ENCODE measurements around the gene UBE2D4. TPM values are rescaled to one million over a fixed set of nuclear protein-coding genes. Genes with fewer than 3 reads are reported as not detected.

The UBE2D4 gene
- total RNA-seq, 1 donor from 2014 or later: 9.3 TPM

DNA sequence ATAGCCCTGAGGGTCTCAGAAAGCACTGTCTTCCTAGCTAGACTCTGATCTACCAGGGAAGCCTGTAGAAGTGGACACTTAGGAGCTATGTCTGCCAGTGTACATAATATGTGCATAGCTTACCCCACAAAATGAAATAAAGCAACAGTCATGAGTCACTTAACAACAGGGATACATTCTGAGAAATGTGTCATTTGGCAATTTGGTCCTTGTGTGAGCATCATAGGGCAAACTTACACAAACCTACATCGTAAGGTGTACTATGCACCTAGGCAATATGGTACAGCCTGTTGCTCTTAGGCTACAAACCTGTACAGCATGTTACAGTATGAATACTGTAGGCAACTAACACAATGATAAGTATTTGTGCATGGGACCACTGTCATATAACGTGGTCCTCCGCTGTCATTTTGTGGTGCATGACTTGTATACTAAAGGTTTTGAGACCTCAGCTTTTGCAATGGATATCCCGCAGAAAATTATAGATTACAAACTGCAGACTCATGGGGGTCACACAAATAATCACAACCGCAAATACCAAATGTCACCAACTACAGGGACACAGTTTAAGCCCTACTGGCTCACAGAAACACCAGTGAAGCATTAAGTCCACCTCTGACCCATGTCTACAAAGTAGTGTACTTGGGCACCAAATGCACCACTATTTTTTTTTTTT is 21.6 kb upstream of the UBE2D4 start:
- Mint-ChIP-seq H3K4me1 (ENCODE audit: unreplicated experiment) (peaks cover 3% of the 10 kb centered on the region), H3K27me3 (ENCODE audit: unreplicated experiment) (peaks cover 4% of the 10 kb centered on the region), H3K4me3 (ENCODE audit: unreplicated experiment) (no peak overlapping the region), H3K36me3 (ENCODE audit: low read depth, unreplicated experiment) (peaks cover 3% of the 10 kb centered on the region), H3K9me3 (ENCODE audit: unreplicated experiment) (no peaks in the 10 kb centered on the region), H3K27ac (ENCODE audit: unreplicated experiment) (no peak overlapping the region)
- DNase-seq (ENCODE audit: low spot score): no peak
- TF ChIP-seq, protein P1, sequence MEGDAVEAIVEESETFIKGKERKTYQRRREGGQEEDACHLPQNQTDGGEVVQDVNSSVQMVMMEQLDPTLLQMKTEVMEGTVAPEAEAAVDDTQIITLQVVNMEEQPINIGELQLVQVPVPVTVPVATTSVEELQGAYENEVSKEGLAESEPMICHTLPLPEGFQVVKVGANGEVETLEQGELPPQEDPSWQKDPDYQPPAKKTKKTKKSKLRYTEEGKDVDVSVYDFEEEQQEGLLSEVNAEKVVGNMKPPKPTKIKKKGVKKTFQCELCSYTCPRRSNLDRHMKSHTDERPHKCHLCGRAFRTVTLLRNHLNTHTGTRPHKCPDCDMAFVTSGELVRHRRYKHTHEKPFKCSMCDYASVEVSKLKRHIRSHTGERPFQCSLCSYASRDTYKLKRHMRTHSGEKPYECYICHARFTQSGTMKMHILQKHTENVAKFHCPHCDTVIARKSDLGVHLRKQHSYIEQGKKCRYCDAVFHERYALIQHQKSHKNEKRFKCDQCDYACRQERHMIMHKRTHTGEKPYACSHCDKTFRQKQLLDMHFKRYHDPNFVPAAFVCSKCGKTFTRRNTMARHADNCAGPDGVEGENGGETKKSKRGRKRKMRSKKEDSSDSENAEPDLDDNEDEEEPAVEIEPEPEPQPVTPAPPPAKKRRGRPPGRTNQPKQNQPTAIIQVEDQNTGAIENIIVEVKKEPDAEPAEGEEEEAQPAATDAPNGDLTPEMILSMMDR (IDR thresholded peaks at IDR 0.05; ENCODE audit: unreplicated experiment): no peak

DNA sequence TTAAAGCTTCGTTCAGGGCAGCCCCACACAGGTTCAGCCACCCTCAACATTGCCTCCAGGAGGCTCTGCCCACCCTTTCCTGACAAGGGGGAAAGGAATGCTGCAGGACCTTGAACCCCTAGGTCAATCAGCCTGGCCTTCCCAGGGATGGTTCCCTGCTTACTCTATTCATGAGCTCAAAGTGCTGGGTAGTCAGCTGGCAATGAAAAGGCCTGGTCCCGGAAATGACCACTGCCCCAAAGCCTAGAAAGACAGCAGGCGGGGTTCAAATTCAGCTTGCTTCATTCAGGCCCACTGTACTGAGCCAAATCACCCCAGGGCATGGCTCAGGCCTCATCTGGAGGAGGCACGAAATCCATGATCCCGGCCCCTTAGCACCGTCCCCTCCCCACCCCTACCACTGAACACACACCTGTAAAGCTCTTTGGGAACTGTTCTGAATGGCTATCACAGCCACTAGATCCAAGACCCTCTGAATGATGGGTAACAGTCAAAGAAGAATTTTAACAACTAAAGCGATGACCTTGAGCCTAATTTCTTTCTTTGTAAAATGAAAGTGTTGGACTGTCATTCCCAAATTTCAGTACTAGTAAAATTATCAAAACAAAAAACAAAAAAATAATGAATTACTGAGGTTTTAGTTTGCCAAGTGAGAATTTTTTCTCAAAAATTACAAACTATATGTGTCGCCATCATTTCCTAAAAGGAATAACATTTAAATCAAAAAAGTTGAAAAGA is 20.9 kb upstream of the UBE2D4 start:
- TF ChIP-seq, protein P1 (IDR thresholded peaks at IDR 0.05; ENCODE audit: unreplicated experiment): no peak
- H3K27me3 Mint-ChIP-seq (ENCODE audit: unreplicated experiment): peaks cover 4% of the 10 kb centered on the region
- DNase-seq (ENCODE audit: low spot score): no peak
- H3K4me1 Mint-ChIP-seq (ENCODE audit: unreplicated experiment): peaks cover 3% of the 10 kb centered on the region
- peaks cover 3% of the 10 kb centered on the region for H3K36me3 Mint-ChIP-seq (ENCODE audit: low read depth, unreplicated experiment)
- H3K27ac Mint-ChIP-seq (ENCODE audit: unreplicated experiment): peak overlapping the region; percentile 86
- H3K4me3 Mint-ChIP-seq (ENCODE audit: unreplicated experiment): peak overlapping the region; percentile 98
- no peaks in the 10 kb centered on the region for H3K9me3 Mint-ChIP-seq (ENCODE audit: unreplicated experiment)

DNA sequence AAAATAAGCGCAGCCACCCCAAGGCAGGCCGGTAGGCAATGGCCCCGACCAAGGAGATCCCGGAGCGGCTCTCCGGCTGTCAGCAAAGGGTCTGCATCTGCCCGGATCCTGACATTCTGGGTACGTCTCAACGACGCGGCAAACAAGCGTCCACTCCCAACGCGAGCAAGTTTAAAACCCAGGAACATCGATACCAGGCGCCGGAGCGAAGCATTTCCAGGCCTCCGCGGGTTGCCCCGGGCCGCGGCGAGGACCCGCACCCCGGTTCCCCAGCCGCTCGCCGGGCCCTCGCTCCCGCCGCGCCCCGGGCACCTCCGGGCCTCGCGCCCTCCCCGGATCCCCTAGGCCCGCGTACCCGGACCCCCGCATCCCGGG is 20.3 kb upstream of the UBE2D4 start:
- Mint-ChIP-seq H3K36me3 (ENCODE audit: low read depth, unreplicated experiment) (peaks cover 3% of the 10 kb centered on the region), H3K4me1 (ENCODE audit: unreplicated experiment) (peaks cover 3% of the 10 kb centered on the region), H3K27me3 (ENCODE audit: unreplicated experiment) (peaks cover 4% of the 10 kb centered on the region), H3K9me3 (ENCODE audit: unreplicated experiment) (no peaks in the 10 kb centered on the region), H3K4me3 (ENCODE audit: unreplicated experiment) (peak overlapping the region; percentile 98), H3K27ac (ENCODE audit: unreplicated experiment) (peak overlapping the region; percentile 86)
- peak; percentile 42 for DNase-seq (ENCODE audit: low spot score)
- TF ChIP-seq, protein P1 (IDR thresholded peaks at IDR 0.05; ENCODE audit: unreplicated experiment): no peak

DNA sequence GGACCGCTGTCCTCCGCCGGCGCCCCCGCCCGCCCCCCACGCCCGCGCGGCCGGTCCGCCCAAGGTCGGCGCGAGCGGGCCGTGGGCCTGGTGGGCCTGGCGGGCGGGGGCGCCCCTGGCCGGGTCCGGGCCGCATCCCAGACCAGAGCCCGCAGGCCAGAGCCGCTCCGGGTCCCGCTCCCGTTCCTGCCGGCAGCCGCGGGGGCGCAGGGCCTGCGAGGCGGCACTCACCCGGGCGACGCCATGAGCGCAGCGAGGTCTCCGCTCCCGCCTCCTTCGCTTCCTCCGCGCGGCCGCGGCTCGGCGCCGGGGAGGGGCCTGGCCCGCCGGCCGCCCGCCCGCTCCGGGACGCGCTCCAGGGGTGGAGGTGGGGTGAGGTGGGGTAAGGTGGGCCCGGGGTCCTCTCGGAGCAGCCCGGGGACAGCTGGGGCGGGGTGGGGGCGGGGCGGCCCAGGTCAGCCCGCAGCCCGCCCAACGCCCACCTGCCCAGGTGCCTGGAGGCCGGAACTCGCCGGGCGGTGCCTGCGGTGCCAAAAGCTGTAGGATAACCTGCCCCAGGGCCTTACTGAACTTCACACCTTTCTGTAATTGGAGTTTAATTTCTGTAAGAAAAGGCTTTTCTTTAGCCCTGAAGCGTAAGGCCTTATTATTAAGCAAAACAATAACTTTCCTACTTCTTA is 19.8 kb upstream of the UBE2D4 start, which contains the start of gene URGCP:
Gene URGCP (minus strand): TSS at position 266 of the 680 bp plus-strand sequence. CDS start 21 bp downstream, at position 245.
- peak; percentile 57 for DNase-seq (ENCODE audit: low spot score)
- H3K9me3 Mint-ChIP-seq (ENCODE audit: unreplicated experiment): no peaks in the 10 kb centered on the region
- H3K27me3 Mint-ChIP-seq (ENCODE audit: unreplicated experiment): peaks cover 4% of the 10 kb centered on the region
- peaks cover 3% of the 10 kb centered on the region for H3K4me1 Mint-ChIP-seq (ENCODE audit: unreplicated experiment)
- TF ChIP-seq, protein P1 (IDR thresholded peaks at IDR 0.05; ENCODE audit: unreplicated experiment): no peak
- H3K4me3 Mint-ChIP-seq (ENCODE audit: unreplicated experiment): peak within 1 kb of the TSS; percentile 98
- peak within 1 kb of the TSS; percentile 86 for H3K27ac Mint-ChIP-seq (ENCODE audit: unreplicated experiment)
- H3K36me3 Mint-ChIP-seq (ENCODE audit: low read depth, unreplicated experiment): peaks cover 3% of the 10 kb centered on the region

Data from endothelial cell (in vitro differentiated cells).